ENCODE data around the gene LDLRAD4. TPM values are rescaled to one million over a fixed set of nuclear protein-coding genes. Genes with fewer than 3 reads are reported as not detected.

Gene LDLRAD4
- total RNA-seq, 1 donor: 0.43 TPM

- no peak overlapping the region for H3K4me3 ChIP-seq (ENCODE audit: low read depth, low read length)
- TF ChIP-seq, protein P1, sequence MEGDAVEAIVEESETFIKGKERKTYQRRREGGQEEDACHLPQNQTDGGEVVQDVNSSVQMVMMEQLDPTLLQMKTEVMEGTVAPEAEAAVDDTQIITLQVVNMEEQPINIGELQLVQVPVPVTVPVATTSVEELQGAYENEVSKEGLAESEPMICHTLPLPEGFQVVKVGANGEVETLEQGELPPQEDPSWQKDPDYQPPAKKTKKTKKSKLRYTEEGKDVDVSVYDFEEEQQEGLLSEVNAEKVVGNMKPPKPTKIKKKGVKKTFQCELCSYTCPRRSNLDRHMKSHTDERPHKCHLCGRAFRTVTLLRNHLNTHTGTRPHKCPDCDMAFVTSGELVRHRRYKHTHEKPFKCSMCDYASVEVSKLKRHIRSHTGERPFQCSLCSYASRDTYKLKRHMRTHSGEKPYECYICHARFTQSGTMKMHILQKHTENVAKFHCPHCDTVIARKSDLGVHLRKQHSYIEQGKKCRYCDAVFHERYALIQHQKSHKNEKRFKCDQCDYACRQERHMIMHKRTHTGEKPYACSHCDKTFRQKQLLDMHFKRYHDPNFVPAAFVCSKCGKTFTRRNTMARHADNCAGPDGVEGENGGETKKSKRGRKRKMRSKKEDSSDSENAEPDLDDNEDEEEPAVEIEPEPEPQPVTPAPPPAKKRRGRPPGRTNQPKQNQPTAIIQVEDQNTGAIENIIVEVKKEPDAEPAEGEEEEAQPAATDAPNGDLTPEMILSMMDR (IDR thresholded peaks at IDR 0.05; ENCODE audit: insufficient read depth, low read depth, low read length): no peak
- no peak for DNase-seq (ENCODE audit: low read depth)
Measured at GRCh38 chr18:13262839-13263691, 44.5 kb downstream of the LDLRAD4 start.

- no peak for DNase-seq (ENCODE audit: low read depth)
- TF ChIP-seq, protein P1 (IDR thresholded peaks at IDR 0.05; ENCODE audit: insufficient read depth, low read depth, low read length): no peak
Measured at GRCh38 chr18:13264091-13265007, 45.8 kb downstream of the LDLRAD4 start.

GRCh38 chr18:13265008-13265910 lies 46.7 kb downstream of the LDLRAD4 start:
- TF ChIP-seq, protein P1 (IDR thresholded peaks at IDR 0.05; ENCODE audit: insufficient read depth, low read depth, low read length): no peak
- H3K4me3 ChIP-seq (ENCODE audit: low read depth, low read length): no peak overlapping the region
- no peak for DNase-seq (ENCODE audit: low read depth)

More at GRCh38 chr18:13264091-13265007, 45.8 kb downstream of the LDLRAD4 start:
- H3K4me3 ChIP-seq (ENCODE audit: low read depth, low read length): no peak overlapping the region

- no peak for DNase-seq (ENCODE audit: low read depth)
- H3K4me3 ChIP-seq (ENCODE audit: low read depth, low read length): no peak overlapping the region
- TF ChIP-seq, protein P1 (IDR thresholded peaks at IDR 0.05; ENCODE audit: insufficient read depth, low read depth, low read length): no peak
Measured at GRCh38 chr18:13265911-13266217, 47.3 kb downstream of the LDLRAD4 start.

DNA sequence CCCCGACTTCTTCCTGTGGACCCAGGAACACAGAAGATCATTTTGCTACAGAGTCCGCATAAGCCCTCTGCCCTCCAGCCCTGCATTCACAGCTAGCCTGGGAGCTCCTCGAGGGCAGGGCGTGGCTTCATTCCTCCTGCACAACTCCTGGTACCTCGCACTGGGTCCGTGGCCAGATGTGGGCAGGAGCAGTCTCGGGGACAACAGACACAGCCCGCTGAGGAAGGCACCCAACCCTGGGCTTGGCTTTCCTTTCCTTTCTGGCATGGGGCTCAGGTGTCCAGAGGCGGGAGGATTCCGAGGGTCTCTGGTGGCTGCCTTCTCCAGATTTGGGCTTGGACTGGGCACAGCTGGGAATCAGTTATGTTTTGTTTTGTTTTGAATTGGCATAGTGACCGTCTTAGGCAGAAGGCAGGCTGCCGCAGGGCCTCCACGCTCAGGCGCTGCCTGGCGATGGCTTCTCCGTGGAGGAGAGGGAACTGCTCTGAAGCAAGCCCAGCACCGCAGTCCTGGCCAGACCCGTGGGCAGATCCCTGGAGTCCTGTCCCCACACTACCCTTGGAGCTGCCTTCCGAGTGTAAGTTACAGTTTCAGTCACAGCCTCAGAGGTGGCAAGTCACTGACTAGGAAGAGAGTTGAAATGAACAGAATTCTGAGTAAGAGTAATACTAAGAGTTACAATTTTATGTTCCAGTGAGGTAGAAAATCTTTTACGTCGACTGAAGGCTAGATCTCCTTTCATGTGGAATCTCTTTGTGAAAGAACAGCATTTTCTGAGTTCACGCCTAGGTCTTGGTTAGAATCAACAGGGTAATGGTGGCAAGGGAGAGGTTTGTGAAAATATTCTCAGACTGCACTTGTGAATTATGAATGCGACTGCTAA lies 47.9 kb downstream of the LDLRAD4 start:
- H3K4me3 ChIP-seq (ENCODE audit: low read depth, low read length): no peak overlapping the region

More for the DNA sequence above, 47.9 kb downstream of the LDLRAD4 start:
- DNase-seq (ENCODE audit: low read depth): no peak
- TF ChIP-seq, protein P1 (IDR thresholded peaks at IDR 0.05; ENCODE audit: insufficient read depth, low read depth, low read length): no peak

All from fibroblast of villous mesenchyme (primary cell).